ENCODE data around the gene TSTD1.

TSTD1 gene, protein sequence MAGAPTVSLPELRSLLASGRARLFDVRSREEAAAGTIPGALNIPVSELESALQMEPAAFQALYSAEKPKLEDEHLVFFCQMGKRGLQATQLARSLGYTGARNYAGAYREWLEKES

DNA sequence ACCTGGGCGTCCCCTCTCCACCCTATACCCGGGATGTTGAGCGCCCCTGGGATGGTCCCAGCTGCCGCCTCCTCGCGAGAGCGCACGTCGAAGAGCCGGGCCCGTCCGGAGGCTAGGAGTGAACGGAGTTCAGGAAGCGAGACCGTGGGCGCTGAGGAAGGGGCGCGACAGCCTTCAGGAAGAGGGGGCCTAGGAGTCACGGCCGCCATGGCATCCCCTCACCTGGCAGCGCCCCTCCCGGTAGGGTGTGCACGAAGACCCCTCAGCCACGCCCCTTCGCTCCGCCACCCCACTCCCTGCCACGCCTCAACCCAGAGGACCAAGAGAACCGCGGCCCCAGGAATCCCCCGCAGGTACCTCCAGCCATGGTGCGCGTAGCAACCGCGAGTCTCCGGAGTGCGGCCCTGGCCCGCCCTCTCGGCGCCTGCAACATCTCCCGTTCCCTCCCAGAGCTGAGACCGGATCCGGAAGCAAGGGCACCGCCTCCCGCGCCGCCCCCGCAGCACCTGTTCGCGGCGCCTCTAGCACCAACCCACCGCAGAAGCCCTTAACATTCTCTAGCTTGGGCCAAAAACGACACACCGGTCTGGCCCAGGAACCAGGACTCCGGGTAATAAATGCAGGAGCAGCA, at the start of gene TSTD1:
TSTD1 (minus strand) TSS at position 442 of the 631 bp plus-strand sequence; CDS start at position 367, 75 bp downstream.
- DNase-seq: peak; percentile 77 to 87 (median 86)

DNA sequence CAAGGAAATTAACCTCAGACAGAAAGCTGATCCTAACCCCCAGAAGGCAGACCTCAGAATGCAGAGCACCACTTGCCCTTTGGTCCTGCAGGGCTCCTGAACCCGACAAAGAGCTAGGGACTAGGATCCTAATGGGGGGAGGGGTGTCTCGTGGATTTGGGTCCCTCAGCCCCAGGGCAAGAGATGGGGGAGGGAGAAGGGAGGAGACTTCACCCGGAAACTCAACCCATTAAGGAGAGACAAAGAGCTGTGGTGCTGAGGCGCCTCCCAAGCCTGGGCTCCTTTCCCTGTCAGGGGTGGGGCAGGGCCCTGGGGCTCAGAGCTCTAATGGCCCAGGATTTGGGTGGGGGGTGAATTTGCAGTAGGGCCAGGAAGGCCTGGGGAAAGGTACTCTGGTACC, 47.7 kb upstream of the TSTD1 start:
- no peak for DNase-seq

DNA sequence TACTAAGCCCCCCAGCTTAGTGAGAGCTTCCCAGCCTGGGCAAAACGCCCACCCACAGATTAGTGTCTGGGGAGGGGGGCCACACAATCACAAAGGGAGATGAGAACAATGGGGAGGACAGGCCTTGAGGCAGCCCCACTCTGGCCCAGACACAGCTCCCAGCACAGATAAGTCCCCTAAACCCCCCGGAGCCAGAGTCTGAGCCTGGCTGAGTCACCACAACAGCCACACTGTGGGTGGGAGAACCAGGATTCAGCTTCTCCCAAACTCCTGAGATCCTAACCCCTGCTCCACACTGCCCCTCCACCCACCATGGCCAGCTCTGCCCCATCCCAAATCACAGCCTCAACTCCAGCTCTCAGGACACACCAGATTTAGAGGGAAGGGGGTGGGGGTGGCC, 46.4 kb upstream of the TSTD1 start:
- DNase-seq: no peak

DNA sequence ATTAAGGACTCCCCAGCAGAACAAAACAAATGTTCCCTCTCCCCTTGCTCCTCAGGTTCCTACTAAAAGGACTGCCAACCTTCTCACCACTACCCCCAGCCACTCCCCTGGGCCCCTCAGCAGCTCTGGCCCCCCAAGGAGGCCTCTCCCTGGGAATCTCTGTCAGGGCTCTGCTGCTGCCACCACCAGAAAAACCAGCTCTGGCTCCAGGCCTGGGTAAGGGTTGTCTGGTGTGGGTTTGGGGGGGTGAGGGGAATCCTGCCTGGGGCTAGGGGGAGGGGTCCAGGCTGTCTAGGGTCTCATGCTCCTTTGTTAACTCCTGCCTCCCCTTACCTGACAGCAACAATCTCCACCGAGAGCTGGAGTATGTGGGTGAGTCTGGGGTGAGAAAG, 45.8 kb upstream of the TSTD1 start:
- DNase-seq: no peak

DNA sequence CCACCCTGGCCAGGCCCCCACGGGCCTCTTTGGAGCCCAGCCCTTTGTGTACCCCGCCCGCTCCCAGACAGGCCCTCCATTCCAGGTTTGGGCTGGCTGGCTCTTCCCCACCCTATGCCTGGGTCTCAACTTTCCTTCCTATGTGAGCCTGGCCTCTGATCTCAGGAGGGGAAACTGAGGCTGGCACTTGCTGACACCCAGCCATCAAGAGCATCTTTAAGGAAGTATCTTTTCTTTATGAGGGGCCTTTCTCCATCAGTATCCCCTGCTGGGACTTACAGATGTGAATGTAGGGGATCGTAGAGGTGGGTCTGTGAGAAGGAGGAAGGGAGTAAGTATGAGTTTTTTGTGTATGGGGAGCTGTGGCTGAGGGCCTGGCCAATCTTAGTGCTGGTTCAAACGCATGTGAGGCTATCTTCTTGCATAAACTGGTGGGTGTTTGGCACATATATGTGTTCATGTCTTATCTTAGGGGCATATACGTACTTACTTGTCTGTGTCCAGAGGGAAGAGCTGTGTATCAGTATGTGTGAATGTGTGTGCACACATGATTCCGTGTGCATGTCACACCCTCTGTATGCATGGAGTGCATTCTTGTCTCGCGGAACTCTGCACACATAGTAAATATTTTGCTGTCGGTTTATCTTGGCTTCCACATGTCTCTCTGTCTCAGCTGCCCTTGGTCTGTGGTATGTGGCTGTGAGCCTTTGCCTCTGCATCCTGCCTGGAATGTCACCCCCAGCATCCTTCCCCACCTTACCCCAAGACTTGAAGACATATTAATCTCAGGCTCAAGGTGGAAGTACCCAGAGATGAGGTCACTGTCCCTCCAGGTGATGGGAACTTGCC, 45.2 kb upstream of the TSTD1 start:
- DNase-seq: no peak

DNA sequence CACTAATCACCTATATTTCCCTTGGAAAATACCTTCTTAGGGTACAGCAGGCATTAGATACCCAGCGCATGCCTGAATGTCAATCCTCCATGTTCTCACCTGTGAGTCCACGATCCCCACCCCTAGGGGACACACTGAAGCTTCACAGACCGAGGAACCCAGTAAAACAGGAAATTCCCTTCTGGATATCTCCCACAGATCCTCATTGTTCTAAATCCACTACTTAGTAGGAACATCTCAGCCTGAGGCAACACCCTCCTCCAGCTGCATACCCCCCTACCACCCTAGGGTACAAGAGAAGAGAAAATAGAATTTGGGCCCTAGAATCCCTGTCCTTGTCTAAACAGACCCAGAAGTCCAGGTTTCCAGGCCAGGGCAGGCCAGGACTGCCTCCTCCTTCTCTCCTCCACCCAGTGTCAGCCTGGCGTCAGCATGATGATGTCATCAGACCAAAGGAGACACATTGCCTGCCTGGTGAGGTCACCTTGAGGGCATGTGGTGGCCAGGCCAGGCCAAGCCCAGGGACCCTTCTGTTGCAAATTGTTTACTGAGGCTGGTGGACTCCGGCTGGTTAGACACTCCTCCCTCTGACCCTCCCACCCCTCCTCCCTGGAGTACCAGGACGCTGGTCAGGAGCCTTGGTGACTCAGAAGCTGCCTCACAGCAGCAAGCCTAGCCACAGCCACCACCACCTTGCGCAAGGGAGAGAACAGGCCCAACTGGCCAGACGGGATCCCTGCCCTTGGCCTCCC, 44.4 kb upstream of the TSTD1 start:
- DNase-seq: no peak

DNA sequence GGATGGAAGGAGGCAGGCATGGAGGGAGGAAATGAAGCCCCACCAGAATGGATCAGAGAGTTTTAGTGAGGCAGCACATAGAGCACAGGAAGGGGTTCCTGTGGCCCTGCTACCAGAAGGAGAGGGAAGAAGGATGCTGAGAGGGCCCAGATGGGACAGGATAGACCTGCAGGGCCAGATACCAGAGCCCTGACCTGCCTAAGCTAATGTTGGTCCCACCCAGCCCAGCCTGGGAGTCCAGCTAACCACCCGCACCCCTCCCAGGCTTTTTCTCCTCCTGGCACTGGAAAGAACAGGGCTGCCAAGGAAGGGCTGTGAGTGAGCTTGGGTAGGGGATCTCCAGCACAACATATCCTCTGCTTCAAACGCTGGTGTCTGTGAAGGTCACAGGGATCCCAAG, 43.7 kb upstream of the TSTD1 start:
- no peak for DNase-seq

DNA sequence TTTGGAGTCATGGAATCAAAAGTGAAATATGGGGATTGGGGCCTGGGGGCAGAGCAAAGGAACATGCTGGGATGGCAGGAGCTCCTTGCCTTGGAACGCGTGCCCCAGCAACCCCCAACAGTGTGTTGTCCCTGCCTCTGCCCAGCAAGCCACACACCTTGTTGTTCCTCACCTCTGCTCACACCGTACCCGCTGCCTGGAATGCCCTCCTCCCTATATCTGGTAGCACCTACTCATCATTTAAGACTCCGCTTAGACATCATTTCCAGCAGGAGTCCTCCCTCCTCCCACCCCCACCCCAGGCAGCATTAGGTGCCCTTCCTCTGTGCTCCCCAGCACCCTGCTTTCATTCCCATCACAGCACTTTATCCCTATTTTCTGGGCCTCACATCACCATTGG, 42.8 kb upstream of the TSTD1 start:
- DNase-seq: no peak

DNA sequence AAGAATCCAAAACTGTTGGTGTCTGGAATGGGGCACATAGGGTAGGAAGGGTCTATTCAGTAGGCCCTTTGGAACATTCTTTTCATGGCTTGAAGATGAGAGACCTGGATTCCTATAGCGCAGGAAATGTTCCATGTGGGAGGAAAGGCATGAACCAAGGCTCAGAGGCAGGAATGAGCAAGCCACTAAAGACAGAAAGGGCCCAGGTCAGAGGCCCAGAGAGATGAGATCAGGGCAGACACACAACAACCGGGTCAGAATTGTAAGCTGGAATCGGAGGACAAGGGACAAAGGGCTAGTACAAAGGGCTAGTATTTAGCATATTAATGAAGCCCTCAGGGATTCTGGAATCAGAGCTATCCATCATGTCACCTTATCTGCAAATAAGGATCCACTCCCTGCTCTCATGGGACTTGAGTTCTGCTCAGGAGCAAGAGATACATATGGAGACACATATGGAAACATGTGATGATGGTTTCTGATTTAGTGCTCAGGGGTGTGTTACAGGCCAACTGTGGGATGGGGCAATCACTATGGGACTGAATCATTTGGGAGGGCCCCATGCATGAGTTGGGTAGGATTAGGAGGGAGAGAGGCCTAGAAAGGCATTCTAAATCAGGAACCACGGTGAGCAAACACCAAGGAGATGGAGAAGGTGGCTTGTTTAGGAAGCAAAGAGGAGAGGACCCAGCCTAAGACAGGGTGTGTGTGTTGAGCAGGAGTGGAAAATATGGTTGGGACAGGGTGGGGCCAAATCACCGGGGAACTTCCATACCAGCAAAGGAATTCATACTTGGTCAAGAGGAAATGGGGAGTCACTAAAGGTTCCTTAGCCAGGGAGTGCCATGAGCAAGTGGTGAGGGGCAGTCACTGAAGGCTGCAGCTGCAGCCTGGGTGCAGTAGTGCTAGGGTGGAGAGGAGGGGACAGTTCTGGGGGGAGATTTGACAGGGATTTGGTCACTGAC, 42.0 kb upstream of the TSTD1 start:
- no peak for DNase-seq

DNA sequence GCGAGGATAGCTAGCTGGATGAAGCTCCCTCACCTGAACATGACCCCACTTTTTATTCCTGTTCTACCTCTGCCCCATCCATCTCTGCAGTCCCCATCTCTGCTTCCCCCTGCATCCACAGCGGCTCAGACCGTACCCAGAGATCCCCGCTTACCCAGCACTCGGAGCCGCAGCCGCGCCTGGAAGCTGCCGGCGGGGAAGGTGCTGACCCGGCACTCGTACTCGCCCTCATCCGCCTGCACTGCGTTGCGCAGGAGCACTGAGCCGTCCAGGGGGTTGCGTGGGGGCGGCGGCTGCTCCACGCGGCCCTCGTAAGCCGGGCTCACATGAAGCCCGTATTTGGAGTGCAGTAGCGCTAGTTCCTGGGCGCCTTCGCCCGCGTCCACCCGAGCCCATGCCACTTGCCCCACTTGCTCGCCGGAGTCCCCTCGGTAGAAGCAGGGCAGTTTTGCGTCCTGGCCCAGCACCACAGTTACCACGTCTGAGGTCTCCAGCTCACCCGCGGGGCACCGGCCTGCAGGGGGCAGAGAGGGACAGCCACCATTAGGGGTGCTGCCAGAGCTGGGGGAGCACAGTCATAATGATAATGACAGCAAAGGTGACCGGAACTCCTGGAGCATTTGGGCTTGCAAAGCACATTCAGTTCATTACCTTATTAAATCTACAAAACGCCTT, 40.8 kb upstream of the TSTD1 start:
- DNase-seq: no peak

DNA sequence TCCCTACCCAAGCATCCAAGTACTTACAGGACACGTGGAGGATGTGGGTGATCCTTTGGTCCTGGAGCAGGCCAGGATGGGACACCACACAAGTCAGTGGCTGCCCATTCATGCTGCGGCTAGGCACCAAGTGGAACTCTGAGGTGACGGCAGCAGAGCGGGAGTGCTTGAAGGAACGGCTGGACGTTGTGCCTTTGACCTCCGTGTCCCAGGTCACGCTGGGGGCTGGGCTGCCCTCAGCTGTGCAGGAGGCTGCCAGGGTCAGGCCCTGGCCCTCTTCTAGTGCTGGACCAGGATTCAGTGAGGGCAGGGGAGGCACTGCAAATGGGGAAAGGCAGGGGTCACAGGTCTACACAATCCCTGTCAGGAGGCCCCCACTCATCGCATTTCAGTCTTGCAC, 38.7 kb upstream of the TSTD1 start:
- DNase-seq: no peak

DNA sequence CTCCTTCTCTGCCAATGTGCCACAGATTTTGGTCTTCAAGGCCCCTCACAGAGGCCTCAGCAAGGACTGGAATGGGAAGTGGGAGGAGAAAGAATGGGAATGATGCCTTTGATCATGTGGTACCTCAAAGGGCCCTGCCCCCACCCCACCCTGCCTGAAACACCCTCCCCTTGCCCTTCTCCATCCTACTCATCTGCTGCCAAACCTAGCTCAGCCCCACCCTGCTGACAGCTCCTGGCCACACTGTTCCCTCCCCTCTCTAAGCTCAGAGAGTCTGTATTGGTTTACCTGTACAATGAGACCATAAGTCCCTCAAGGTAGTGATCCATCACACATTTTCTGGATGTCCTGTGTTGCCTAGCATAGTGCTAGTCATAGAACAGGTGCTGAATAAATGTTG, 37.6 kb upstream of the TSTD1 start:
- DNase-seq: no peak

DNA sequence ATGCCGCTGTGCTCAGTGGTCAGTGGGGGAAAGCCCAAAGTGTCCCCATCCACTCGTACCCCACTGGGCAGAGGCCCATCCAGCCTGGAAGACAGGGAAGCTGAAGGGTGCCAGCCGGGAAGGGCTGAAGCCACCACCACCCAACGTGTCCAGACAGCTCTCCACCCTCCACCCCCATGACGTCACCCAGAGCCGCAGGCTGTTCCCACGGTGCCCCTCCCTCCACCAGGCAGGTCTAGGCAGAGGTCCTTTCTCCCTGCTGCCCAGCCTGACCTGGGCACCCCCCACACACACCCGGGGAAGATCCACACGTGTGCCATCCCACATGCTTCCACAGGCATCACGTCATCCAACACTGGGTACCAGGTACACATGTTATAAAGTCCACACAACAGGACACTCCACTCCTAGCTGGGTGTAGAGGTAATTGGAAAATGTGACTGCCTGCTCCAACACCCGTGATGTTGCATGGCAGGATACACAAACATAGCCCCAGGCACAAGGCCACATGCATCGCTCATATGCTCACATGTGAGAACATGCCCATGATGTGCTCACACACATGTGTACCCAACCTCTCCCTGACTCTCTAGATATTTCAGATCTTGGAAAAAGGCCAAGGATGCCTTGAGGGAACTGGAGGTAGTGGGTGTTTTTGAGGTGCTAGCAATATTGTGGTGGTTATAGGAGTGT, 36.1 kb upstream of the TSTD1 start:
- DNase-seq: no peak

DNA sequence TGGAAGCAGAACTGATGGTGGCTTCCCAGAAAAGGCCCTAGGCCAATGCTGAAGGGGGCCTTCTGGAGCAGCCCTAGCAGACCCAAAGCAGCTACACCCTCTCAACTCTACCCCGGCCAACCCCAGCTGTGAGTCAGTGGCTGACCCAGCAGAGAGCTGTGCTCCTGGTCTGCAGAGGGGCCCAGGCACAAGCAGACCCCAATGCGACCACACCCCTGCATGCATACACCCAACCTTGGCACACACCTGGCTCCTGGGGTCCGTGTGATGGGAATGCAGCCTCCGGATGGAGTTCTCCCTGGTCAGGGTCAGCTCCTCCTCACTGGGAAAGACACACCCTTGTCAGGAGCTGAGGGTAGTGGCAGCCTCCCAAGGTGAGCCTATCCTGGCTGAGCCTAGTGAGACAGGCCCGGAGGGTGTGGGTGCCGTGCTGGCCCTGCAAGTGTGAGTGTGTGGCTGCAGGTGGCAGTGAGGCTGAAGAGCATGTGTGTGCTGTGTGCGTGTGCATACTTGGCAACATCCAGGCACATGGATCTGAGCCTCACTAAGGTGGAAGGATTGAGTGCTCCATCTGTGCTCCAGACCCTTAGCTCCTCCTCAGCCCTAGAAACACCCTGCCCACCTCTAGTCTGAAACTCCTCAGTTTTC, 34.8 kb upstream of the TSTD1 start:
- no peak for DNase-seq

DNA sequence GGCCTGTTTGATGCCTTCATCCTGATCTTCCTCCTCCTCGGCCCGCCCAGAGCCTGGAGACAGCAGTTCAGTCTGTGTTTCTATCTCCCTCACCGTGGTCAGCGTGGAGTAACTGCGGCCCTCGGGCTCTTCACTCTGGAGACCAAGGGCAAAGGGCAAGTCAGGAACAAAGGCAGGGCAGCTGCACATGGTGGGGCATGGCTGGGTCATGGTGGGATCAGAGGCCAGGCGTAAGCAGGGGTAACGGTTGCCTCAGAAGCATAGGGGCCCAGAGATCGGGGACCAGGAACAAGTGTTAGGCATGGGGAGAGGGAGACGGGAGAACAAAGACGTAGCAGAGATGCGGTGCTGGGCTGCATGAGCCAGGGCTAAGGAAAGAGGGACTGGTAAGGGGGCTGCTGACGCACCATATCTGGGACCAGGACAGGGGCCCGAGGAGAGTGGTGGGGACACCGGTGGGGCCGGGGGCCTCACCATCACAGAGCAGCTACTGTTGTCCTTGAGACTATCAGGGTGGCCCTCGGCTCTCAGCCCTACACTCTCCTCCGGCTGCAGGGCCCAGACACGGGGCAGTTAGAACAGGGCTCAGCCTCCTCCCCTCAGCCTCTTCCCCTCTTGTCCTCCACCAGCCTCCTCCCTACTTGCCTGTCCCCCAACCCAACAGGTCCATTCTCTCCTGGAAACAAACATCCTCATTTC, 34.1 kb upstream of the TSTD1 start:
- no peak for DNase-seq

DNA sequence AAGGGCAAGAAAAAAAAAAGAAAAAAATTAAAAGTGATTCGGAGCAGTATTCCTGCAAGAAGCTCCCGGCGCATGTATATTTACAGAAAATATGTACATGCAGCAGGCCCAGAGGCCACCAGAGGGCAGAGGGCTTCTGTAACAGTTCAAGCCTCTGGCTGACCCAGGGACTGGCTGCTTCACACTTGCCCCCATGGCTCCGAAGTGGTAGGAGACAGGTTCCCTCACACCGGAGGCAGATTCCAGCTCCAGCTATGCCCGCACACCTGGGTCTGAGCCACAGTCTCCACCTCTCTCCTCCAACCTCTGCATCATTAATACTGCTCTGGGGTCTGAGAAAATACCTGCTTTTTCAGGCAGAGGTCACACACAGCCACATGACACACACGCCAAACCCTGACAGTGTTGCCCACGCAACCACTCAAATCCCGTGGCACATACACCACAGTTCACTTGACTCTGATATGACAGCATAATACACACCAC, 33.2 kb upstream of the TSTD1 start:
- peak in 4 of 6 experiments; percentile 19 to 45 (median 35) for DNase-seq

DNA sequence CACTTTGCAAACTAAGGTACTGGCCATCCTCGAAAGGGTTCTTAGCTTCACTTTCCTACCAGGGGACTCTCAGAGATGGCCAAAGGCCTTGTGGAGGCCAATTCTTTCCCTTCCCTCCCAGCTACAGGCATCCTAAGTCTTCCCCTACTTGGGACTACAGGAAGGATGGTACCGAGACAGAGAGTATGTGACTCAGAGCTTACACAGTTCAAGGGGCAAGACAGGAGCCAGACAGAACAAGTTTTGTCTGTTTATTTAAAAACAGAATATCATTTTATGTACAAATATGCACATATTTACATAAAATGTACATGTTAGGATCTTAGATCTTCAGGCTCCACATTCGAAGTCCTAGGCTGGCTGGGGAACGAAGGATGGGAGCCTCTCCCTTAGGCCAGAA, 32.0 kb upstream of the TSTD1 start:
- no peak for DNase-seq

DNA sequence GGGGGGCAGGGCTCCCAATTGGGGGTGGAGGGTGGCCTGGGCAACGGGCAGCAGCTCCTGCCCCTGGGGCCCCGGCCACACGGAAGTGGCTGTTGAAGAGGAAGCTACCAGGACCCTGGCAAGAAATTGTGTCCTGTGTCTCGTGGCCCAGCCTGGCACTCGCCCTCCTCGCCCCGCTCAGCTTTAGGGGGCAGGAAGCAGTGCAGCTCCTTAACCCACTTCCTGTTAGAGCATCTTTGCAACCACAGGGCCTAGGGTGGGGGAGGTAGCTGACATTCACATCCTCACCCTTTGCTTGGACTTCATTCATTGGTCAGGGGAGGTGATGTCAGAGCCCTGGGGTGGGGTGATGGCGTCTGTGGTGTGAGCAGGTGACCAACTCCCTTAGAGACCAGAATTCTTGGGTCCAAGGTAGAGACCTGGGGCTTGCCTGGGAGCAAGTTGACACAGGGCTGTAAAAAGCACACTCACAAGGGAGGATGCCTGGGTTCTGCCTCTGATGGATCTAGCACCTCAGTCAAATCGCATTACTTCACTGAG, 31.0 kb upstream of the TSTD1 start, which contains the start of gene ARHGAP30:
ARHGAP30 (minus strand) TSS at position 161 of the 540 bp plus-strand sequence. CDS start 267 bp downstream, outside the sequence.
- peak; percentile 57 to 88 (median 80) for DNase-seq

DNA sequence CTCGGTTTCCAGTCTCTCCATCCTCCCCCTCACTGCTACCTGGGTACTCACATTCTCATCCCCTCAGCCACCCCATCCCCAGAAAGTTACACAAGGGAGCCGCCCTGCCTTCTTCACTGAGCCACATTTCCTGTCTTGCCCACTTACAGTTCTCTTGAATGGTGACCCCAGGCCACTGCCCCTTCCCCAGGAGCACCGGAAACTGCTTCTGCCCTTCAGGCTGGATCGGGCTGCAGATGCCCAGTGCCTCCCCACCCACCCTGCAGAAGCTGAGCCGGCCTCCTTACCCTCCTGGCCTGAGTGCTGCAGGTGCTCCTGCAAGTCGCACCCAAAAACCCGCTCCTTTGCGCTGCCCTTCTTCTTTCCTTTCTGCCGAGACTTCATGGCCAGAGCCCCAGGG, 30.5 kb upstream of the TSTD1 start:
- peak in 1 of 6 experiments; percentile 5 for DNase-seq

All from stimulated activated naive CD4-positive, alpha-beta T cell (primary cell).